ENCODE measurements around the gene DRC1. TPM values are rescaled to one million over a fixed set of nuclear protein-coding genes. Genes with fewer than 3 reads are reported as not detected.

Gene DRC1
- polyA plus RNA-seq, 1 of the 3 experiments (the other 2 are of a cell fraction), result 0.18 TPM

- H3K9ac ChIP-seq, result no peak overlapping the region
- H3K9me2 ChIP-seq, result no peaks in the 10 kb centered on the region
- ChIA-PET POLR2A (no interaction called here), CTCF (interaction anchor here (1.0 to 3.6 kb wide), 3 partner anchors 9 to 221 kb away, joined by 3 to 12 read pairs (median 10); partner anchors contain the start of gene ADGRF3)
- TF ChIP-seq REST (IDR thresholded peaks at IDR 0.05; ENCODE audit: low read depth, low read length) (no peak), USF1 (IDR thresholded peaks at IDR 0.05; ENCODE audit: borderline replicate concordance, low read depth) (no peak), YY1 (IDR thresholded peaks at IDR 0.05; ENCODE audit: low read depth) (no peak), PBX3 (IDR thresholded peaks at IDR 0.05) (no peak), USF2 (IDR thresholded peaks at IDR 0.05; ENCODE audit: borderline replicate concordance, low read depth, low read length) (no peak), SIN3A (IDR thresholded peaks at IDR 0.05; ENCODE audit: borderline replicate concordance, low read depth, low read length) (no peak)
- no peaks in the 10 kb centered on the region for H3K27me3 ChIP-seq (ENCODE audit: insufficient read depth)
- H3K9me3 ChIP-seq, result no peaks in the 10 kb centered on the region
- no peak overlapping the region for H3K4me3 ChIP-seq (ENCODE audit: low read depth in 2 of 2, low read length in 1 of 2)
- H4K20me1 ChIP-seq (ENCODE audit: insufficient read depth), result peaks cover 31% of the 10 kb centered on the region
- no peak overlapping the region for H2AFZ ChIP-seq (ENCODE audit: low read depth)
- peaks cover 93% of the 10 kb centered on the region for H3K79me2 ChIP-seq (ENCODE audit: insufficient read depth)
- no peak overlapping the region for H3K4me2 ChIP-seq
- peaks cover 6% of the 10 kb centered on the region for H3F3A ChIP-seq (replicated peaks; ENCODE audit: insufficient read depth)
- no peaks in the 10 kb centered on the region for H3K36me3 ChIP-seq (replicated peaks in 1 of 2; ENCODE audit: control insufficient read depth in 1 of 2, insufficient read depth in 2 of 2, low read length in 1 of 2)
- H3K4me1 ChIP-seq (ENCODE audit: control insufficient read depth in 1 of 2, insufficient read depth in 2 of 2, low read depth in 1 of 2, low read length in 1 of 2), result peaks cover 0 to 16% of the 10 kb centered on the region in 2 experiments; a peak in 2 of 4 replicates
- H3K27ac ChIP-seq (ENCODE audit: low read depth in 2 of 2, low read length in 1 of 2), result no peak overlapping the region
- DNase-seq, result no peak
- 80% methylated on average over 2 of the region's 2 CpGs for WGBS (ENCODE audit: low lambda C conversion rate)
These were observed 44.9 kb upstream of the DRC1 start for GRCh38 chr2:26356771-26357170.

- ChIA-PET POLR2A (no interaction called here), CTCF (no interaction called here)
- peaks cover 6% of the 10 kb centered on the region for H3F3A ChIP-seq (replicated peaks; ENCODE audit: insufficient read depth)
- H3K36me3 ChIP-seq (replicated peaks in 1 of 2; ENCODE audit: control insufficient read depth in 1 of 2, insufficient read depth in 2 of 2, low read length in 1 of 2), result no peaks in the 10 kb centered on the region
- peaks cover 6 to 10% of the 10 kb centered on the region in 2 experiments; a peak in 3 of 4 replicates for H3K4me1 ChIP-seq (ENCODE audit: control insufficient read depth in 1 of 2, insufficient read depth in 2 of 2, low read depth in 1 of 2, low read length in 1 of 2)
- no peaks in the 10 kb centered on the region for H3K9me2 ChIP-seq
- no peak for DNase-seq
- H3K79me2 ChIP-seq (ENCODE audit: insufficient read depth), result peaks cover 77% of the 10 kb centered on the region
- 97% methylated on average over 4 of the region's 4 CpGs for WGBS (ENCODE audit: low lambda C conversion rate)
- H4K20me1 ChIP-seq (ENCODE audit: insufficient read depth), result peaks cover 57% of the 10 kb centered on the region
- no peak overlapping the region for H3K27ac ChIP-seq (ENCODE audit: low read depth in 2 of 2, low read length in 1 of 2)
- no peaks in the 10 kb centered on the region for H3K27me3 ChIP-seq (ENCODE audit: insufficient read depth)
- H3K9me3 ChIP-seq, result no peaks in the 10 kb centered on the region
- H3K9ac ChIP-seq, result no peak overlapping the region
- H3K4me3 ChIP-seq (ENCODE audit: low read depth in 2 of 2, low read length in 1 of 2), result no peak overlapping the region
- H2AFZ ChIP-seq (ENCODE audit: low read depth), result no peak overlapping the region
- H3K4me2 ChIP-seq, result no peak overlapping the region
- no peak for TF ChIP-seq CTCF (IDR thresholded peaks at IDR 0.05)
- TF ChIP-seq SMC3 (IDR thresholded peaks at IDR 0.05; ENCODE audit: low read depth, low read length), result no peak
- TF ChIP-seq GATA2 (CRISPR knock-in tag; IDR thresholded peaks at IDR 0.05), result no peak
- TF ChIP-seq TAF1 (IDR thresholded peaks at IDR 0.05; ENCODE audit: borderline replicate concordance, low read depth, low read length), result no peak
- TF ChIP-seq MAX (IDR thresholded peaks at IDR 0.05; ENCODE audit: low read depth), result no peak
- TF ChIP-seq ZBTB33 (IDR thresholded peaks at IDR 0.05; ENCODE audit: borderline replicate concordance, low read depth), result no peak
- no peak for TF ChIP-seq USF2 (IDR thresholded peaks at IDR 0.05; ENCODE audit: borderline replicate concordance, low read depth, low read length)
- TF ChIP-seq CHD2 (IDR thresholded peaks at IDR 0.05; ENCODE audit: low read length, partially characterized antibody), result no peak
- no peak for TF ChIP-seq TCF12 (IDR thresholded peaks at IDR 0.05)
These were observed 41.7 kb upstream of the DRC1 start for GRCh38 chr2:26359886-26360473.

All from SK-N-SH (cell line).